RKO (cell line): ENCODE results near the gene CCL4L2.
"Not testable (repeated sequence)": the region's sequence is repeated elsewhere in the genome, so short reads cannot be mapped to it uniquely, and the experiment has no call there.

Experiments
- DNase-seq: peaks from one replicate; pipeline ENCODE4 v3.0.0-alpha.2; 2016; ENCODE audit warnings: low spot score

Gene CCL4L2

DNA sequence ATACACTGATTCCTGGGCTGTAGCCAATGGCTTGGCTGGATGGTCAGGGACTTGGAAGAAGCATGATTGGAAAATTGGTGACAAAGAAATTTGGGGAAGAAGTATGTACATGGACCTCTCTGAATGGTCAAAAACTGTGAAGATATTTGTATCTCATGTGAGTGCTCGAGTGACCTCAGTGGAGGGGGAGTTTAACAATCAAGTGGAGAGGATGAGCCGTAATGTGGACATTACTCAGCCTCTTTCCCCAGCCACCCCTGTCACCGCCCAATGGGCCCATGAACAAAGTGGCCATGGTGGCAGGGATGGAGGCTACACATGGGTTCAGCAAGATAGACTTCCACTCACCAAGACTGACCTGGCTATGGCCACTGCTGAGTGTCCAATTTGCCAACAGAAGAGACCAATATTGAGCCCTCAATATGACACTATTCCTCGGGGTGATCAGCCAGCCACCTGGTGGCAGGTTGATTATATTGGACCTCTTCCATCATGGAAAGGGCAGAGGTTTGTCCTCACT is 10.8 kb downstream of the CCL4L2 start:
- DNase-seq = not testable (repeated sequence)

GRCh38 chr17:36222967-36223366 is 12.1 kb downstream of the CCL4L2 start:
- not testable (repeated sequence) for DNase-seq

DNA sequence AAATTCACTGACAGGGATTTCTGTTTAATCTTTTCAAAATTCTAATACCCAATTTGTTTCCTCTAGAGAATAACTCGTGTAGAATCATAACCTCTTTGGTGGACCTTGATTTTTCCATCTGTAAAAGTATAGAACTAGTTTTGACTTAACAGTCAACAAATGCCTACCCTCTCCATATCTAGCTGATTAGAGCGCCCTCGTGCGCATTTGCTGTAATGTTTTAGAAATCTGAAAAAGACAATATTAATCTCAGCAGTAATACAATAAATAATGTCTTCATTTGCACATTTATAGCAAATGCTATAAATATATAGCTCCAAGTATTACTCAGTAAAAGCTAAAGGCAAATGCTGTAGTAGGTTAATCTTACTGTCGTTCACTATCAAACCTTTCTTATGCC is 18.8 kb downstream of the CCL4L2 start:
- not testable (repeated sequence) for DNase-seq

DNA sequence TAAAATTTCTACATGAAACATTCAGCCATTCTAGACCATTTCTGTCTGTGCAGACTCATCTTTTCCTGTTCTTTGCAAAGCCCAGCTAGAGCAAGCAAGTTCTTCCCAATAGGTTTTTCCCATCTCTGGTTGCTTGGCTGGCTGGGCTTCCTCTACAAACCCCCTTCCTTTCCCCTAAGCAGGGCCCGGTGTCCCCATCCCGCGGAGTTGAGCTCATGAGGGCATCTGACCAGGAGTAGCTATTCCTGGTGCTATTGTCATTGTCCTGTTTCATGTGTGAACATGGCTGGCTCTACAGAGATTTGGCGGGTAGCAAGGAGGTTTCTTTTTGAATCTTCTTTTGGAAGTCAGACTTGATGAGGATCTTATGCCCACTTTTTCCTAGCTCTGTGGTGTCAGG is 31.2 kb downstream of the CCL4L2 start:
- not testable (repeated sequence) for DNase-seq
